SHP77 (cell line): ENCODE data around the gene SOD3.

Experiments used
- DNase-seq, 2 experiments: peaks; one replicate each; lab custom pipeline; 2025; lab: John Stamatoyannopoulos, UW

SOD3 gene

DNA sequence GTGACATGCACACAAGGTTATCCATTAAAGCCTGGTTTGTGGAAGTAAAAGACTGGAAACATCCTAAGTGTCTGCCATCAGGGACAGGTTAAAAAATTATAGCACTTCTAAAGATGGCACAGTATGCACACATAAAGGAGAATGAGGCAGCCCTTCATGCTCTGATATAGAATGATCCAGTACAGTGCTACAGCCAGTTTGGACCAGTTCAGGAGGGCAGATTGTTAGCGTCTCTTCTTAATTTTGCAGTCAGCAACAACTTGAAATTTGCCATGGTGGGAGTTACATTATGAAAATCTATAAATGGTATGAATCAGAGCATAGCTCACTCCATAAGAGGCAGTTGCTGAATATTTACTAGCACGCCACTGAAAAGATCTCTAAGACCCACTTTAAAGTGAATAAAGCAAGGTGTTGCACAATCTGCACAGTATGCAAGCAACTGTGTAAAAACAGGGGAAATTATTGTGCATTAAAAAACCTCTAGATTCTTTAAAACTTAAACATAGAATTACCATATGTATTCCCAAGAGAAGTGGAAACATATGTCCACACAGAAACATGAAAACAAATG, 20.3 kb upstream of the SOD3 start:
- no peak for DNase-seq

DNA sequence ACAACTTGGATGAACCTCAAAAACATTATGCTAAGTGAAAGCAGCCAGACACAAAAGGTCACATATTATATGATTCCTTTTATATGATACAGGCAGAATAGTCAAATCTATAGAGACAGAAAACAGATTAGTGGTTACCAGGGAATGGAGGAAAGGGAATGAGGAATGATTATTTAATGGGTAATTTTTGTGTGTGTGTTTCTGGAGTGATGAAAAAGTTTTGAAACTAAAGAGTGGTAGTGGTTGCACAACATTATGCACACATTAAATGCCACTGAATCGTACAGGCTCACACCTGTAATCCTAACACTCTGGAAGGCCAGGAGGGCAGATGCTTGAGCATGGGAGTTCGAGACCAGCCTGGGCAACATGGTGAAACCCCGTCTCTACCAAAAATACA, 19.6 kb upstream of the SOD3 start:
- DNase-seq = no peak

DNA sequence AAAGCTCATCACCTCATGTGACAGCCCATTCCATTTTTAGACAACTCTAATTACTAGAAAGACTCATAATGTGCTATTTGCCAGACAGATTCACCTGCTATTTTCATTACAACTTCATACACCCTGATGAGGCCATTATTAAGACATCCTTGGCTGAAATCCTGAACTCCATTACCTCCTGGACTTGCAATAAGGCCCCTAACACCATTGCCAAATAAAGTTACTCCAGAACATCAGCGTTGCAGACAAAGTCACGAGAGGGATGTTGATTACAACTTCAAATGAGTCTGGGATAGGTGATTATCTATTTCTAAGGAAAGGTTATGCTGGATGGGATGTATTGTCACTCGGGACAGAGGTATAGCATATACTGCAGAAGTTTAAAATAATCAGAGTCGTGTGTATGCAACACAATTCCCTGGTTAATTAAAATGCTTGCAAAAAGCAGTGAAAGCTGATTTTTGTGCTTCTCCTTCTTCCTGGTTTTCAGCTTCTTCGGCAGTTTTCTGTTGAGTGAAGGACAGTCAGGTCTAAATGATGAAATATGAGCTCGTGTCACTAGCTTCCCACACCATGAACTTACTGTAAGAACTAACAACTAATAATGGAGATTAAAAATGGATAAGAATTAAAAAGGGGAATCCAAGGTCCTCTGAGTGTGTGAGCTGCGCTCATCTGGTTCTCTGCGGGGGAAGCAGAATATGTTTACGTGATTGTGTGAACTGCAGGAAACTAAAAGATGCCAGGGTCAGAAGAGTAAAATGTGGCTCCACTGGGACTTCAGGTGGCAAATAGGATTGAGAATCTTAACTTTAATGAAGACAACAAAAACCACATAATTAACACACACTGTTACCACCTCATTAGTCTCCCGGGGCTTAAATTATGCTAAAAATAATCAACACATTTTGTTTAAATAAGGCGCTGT, 17.6 kb upstream of the SOD3 start:
- DNase-seq = no peak

DNA sequence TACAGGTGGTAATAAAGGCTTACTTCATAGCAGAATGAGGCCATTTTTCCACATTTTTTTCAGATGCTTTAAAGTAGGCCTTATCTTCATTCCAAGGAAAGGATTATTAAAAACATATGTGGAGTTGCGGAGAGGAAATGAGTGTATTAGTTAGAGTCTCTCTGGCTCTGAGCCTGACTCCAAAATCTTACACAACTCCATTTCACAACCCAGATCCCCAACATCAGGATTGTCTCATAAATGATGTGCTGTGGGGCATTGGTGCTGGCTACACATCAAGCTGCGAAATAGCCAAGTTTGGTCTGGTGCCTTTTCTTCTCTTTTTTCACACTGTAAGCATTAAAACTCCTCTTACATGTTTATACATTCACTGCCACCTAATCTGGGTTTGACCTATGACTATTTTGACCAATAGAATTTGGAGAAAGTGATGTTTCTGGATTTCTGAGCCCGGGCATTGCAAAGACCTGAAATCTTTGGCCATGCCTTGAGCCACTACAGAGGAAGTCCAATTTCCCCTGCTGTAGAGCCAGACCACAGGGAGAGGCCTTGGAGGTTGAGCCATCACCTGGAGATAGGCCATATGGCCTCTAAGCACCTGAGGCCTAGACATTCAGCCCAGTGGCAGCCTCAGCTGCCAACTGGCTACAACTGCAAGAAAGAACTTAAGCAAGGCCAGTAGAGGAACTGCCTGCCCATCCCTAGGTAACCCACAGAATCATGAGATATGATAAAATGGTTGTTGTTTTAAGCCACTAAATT, 16.7 kb upstream of the SOD3 start:
- DNase-seq = no peak

DNA sequence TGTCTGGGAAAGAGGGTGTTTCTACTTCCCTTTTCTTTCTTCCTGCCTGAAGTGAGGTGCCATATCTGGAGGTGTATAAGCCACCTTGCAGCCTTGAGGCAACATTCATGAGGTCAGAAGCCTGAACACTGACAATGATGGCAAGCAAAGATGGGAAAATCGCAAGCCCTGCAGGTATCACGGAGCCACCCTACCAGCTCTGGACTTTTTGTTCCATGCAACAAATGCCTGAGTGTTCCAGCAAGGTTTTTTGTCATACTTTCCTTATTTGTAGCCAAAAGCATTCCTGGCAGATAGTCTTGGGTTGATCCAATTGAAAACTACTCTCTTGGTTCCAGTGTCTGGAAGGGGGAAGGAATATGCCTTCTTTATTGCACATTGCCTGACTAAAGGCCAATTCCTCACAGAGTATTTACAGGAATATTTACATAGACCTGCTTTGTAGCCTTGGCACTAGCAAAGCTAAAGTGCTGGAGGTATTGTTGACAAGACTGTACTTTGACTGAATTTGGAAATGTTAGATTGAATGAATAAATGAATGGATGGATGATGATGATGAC, 14.4 kb upstream of the SOD3 start:
- DNase-seq = no peak

DNA sequence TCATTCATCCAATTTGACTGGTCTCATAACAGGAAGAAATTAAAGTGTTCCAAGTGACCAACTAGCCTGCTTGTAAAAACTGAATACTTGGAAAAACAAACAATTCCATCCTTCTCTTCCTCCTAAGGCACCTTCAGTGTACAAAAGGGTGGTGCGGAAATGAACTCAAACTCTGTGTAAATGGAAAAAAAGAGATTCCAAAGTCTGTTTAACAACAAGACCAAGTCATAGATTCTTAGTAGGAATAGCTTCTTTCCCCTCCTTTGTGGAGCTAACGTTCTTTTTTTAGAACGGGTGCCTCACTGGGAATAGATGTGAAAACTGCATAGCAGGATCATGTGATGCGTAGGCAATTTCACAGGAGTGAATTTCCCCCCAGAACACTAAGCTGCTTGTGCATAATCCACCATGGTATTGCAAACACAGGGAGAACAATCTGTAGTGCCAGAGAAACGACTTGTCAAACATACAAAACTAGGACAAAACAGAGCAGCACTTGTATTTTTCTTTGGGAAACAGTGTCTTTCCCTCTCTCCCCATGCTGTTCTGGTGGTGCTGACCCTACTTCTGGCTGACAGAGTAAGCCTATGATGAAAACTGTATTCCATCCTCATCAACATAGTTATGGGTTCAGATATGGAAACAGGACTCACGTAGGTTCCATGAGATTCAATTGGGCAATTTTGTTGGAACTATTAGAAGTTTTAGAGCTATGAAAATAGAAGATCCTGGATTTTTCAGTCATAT, 13.2 kb upstream of the SOD3 start:
- DNase-seq = no peak

DNA sequence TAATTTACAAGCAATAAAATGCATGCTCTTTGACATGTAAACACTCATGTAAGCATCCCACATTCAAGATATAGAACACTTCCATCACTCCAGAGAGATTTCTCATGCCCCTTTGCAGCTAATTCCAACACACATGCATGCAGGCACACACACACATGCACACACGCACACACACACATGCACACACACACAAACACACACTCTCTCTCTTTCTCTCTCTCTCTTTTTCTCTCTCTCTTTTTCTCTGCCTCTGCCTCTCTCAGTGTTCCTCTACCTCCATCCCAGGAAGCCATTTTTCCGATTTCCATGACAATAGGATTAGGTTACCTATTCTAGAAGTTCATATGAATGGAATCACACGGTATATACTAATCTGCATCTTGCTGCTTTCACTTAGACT, 11.9 kb upstream of the SOD3 start:
- no peak for DNase-seq

DNA sequence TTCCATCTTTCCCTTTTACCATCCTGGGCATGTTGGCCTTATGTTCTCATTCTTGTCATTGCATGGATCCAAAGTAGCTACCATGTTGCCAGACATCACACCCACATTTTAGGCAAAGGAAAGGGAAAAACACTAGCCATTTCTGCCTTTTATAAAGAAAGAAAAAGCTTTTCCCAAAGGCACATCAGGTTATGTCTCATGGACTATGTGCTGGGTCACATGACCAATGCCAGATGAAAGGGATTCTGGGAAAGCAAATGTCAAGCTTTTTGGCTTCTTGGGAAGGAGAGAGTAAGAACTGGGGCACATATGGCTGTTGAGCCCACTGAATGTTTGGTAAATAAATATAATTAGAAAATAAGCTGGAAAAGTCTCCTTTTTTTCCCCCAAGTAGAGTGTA, 4.3 kb upstream of the SOD3 start:
- no peak for DNase-seq

DNA sequence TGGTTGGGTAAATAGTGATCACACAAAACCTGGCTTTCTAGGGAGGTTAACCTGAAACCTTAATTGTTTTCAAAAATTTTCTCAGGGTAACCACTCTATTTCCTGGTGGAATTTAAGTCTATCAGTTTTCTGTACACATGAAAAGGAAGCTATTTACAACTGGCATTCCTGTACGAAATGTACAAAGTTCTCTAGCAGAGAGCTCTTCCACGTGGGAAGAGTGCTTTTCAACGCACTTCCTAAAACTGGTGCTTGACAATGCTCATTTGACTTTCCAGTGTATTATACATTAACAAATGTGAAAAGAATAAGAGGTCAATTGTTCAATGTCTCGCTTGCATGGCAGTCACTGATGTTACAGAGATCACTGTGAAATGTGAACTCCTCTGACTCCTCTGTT, 2.8 kb upstream of the SOD3 start:
- DNase-seq = no peak

DNA sequence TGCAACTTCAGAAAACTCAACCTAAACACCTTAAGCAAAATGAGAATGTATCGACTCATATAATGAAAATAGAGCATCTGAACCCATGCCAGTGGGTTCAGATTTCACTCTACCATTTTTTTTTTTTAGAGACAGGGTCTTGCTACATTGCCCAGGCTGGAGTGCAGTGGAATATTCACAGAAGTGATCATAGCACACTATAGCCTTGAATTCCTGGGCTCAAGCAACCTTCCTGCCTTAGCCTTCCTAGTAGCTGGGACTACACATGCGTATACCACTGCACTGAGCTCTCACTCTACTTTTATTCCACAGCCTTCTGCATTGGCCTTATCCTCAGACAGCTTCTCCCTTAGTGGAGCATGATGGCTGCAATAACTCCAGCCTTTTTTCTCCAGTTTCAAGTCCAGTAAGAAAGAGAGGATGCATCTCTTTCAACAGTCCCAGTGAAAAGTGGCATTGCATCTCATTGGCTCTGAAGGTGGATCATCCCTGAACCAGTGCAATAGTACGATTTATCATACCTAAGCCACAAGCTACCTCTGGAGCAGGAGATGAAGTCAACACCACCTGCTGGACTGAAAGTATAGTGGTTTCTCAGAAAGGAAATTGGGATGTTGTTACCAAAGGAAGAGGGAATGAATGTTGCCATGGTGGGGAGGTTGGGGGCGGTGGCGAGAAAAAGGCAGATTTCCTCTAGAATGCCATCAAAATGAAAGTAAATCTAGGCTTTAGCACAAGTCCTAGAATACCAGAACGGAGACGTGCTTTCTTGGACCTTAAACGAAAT, 2.0 kb upstream of the SOD3 start:
- DNase-seq = no peak

DNA sequence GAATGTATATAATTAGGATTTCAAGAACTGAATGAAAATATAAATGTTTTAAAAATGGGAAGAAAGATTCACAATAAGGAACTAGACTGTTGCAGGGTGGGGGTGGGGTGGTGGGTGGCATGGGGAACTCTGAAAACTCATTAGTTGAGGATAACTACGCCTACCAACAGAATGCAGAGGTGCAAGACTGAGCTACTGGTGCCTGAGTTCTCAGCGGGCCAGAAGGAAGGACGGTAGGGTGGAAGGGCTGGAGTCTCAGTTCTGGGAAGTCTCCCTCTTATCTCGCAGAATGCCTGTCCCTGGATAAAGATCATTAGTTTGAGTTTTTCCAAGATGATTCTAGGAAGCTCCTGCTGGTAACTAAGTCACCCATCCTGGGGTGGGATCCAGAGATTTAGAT, 1.3 kb upstream of the SOD3 start:
- no peak for DNase-seq

DNA sequence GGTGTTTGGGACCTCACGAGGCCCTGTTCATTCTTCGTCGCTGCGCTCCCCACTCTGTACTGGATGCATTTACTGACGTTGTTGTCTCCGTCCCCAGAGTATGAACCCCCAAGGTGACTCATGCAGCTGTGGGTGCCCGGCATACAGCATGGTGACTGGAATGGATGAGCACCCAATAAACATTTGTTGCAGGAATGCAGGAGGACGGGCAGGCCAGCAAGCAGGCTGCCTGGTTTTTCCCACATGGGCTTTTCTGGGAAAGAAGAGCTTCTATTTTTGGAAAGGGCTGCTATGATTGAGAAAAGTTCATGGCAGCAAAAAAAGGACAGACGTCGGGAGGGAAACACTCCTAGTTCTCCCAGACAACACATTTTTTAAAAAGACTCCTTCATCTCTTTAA, 893 bp upstream of the SOD3 start:
- DNase-seq = no peak

DNA sequence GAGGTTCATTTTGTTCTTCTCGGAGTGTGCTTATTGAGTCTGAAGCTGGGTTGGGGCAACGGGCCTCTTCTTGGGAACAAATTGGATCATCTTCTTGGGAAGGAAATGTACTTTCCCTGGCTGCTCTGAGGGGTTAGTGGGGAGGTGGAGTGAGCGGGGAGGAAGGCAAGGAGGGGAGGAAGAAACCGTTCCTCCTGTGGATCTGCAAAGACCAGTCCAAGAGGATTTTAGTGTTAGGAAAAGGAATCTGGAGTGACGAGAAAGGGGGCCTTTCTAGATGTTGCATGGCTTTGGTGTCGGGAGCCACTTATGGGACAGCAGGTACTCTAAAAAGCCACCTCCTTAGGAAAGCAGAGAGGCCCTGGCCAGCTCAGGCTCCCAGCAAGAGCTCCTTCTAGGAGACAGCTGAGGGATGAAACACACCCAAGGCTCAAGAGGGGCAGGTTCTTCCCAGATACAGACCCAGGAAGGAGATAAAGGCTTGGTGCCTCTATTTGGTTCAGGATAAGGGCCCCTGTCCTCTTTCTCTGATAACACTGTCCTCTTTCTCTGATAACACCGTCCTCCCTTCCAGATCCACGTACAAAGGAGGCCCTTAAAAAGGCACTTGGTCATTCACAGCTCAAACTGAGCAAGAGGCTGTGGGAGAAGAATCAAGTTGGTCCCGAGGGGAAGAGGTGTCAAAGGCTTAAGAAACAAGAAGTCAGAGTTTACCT, 451 bp downstream of the SOD3 start:
- no peak for DNase-seq

DNA sequence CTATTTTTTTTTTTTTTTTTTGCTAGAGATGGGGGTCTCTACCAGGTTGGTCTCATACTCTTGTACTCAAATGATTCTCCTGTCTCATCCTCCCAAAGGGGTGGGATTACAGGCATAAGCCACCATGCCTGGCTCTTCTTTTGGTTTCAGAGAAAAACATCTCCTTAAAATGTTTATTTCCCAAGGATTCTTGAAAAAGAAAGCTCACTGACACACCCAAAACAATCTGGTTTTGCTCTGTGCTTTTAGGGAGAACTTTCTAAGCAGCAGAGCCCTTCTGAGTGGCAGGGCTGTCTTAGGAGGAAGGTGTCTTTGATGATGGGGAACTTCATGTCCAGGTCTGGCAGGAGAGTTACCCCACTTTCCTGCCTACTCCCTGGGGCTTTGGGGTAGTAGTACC, 1.2 kb downstream of the SOD3 start:
- no peak for DNase-seq

DNA sequence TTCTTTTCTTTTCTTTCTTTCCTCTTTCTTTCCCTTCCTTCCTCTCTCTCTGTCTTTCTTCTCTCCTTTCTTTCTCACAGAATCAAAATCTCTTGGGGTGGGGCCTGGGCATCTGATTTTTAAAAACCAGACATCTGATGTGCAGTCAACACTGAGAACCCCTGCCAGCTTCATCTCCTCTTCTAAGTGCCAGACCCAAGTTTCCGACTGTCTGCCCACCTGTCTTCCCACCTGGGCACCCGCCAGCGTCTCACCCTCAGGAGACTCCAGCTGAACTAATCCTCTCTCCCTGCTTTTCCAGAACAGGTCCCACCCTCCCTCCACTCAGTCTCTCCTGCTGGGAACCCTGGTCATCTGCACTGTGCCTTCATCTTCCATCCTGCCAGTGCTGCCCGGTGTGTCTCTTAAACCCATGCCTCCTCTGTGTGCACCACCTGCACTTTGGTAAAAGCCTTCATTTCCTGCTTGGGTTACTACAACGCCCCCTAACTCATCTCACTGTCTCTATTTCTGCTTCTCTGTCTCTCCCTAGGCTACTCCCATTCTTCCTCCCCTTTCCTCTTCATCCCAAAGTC, 2.8 kb downstream of the SOD3 start:
- DNase-seq = no peak

DNA sequence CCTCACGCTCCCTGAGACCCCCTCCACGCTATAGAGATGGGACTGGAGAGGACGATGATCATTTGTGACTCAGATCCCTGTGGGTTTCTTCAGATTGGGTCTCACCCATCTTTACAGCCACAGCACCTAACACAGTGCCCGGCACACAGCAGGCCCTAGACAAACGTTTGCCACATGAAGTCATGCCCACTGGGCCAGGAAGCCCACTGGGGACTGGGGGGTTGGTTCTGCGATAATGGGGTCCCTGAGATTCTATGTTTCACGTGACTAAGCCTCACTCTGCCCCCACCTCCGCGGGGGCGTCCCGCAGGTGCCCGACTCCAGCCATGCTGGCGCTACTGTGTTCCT, 3.8 kb downstream of the SOD3 start:
- DNase-seq = no peak

DNA sequence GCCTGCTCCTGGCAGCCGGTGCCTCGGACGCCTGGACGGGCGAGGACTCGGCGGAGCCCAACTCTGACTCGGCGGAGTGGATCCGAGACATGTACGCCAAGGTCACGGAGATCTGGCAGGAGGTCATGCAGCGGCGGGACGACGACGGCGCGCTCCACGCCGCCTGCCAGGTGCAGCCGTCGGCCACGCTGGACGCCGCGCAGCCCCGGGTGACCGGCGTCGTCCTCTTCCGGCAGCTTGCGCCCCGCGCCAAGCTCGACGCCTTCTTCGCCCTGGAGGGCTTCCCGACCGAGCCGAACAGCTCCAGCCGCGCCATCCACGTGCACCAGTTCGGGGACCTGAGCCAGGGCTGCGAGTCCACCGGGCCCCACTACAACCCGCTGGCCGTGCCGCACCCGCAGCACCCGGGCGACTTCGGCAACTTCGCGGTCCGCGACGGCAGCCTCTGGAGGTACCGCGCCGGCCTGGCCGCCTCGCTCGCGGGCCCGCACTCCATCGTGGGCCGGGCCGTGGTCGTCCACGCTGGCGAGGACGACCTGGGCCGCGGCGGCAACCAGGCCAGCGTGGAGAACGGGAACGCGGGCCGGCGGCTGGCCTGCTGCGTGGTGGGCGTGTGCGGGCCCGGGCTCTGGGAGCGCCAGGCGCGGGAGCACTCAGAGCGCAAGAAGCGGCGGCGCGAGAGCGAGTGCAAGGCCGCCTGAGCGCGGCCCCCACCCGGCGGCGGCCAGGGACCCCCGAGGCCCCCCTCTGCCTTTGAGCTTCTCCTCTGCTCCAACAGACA, 4.4 kb downstream of the SOD3 start:
- DNase-seq = no peak

DNA sequence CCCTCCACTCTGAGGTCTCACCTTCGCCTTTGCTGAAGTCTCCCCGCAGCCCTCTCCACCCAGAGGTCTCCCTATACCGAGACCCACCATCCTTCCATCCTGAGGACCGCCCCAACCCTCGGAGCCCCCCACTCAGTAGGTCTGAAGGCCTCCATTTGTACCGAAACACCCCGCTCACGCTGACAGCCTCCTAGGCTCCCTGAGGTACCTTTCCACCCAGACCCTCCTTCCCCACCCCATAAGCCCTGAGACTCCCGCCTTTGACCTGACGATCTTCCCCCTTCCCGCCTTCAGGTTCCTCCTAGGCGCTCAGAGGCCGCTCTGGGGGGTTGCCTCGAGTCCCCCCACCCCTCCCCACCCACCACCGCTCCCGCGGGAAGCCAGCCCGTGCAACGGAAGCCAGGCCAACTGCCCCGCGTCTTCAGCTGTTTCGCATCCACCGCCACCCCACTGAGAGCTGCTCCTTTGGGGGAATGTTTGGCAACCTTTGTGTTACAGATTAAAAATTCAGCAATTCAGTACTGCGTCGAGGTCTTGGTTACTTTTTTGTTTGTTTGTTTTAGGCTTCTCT, 5.0 kb downstream of the SOD3 start:
- no peak for DNase-seq
